Activated T-helper 17 cell treated with anti-CD3 and anti-CD28 coated beads, Interleukin-2, amount 50 U/mL, for 72 hours (primary cell): ENCODE measurements around the gene TPPP. TPM values are rescaled to one million over a fixed set of nuclear protein-coding genes. Genes with fewer than 3 reads are reported as not detected.
A peak's percentile ranks its signal among the peaks of the same experiment; 100 is the strongest.

Source experiments
- ATAC-seq: fragments of 150-1000 bp; cut with Tn5 transposase; replicated peaks from 2 replicates; pipeline ENCODE4 v1.10.0; 2021; ENCODE audit warnings: mild to moderate bottlenecking, moderate library complexity
- H3K27ac Mint-ChIP-seq: one replicate; pipeline ENCODE4 v1.8.0; 2022; ENCODE audit warnings: mixed read lengths
- H3K27me3 Mint-ChIP-seq: one replicate; pipeline ENCODE4 v1.8.0; 2022; ENCODE audit warnings: mixed read lengths
- H3K36me3 Mint-ChIP-seq: one replicate; pipeline ENCODE4 v1.8.0; 2022; ENCODE audit warnings: low read depth, mild to moderate bottlenecking, mixed read lengths
- H3K4me1 Mint-ChIP-seq: one replicate; pipeline ENCODE4 v1.8.0; 2022; ENCODE audit warnings: mixed read lengths
- H3K4me3 Mint-ChIP-seq: one replicate; pipeline ENCODE4 v1.8.0; 2022; ENCODE audit warnings: mild to moderate bottlenecking, mixed read lengths
- H3K9me3 Mint-ChIP-seq: one replicate; pipeline ENCODE4 v1.8.0; 2022; ENCODE audit warnings: mixed read lengths
- total RNA-seq, 2 donors: library from RNA; stranded (reverse); gene quantifications; one replicate each; pipeline ENCODE4 v1.2.3, GENCODE V29; 2022

Gene TPPP
- total RNA-seq, 2 donors from 2014 or later, result 0.19 to 1.4 TPM

DNA sequence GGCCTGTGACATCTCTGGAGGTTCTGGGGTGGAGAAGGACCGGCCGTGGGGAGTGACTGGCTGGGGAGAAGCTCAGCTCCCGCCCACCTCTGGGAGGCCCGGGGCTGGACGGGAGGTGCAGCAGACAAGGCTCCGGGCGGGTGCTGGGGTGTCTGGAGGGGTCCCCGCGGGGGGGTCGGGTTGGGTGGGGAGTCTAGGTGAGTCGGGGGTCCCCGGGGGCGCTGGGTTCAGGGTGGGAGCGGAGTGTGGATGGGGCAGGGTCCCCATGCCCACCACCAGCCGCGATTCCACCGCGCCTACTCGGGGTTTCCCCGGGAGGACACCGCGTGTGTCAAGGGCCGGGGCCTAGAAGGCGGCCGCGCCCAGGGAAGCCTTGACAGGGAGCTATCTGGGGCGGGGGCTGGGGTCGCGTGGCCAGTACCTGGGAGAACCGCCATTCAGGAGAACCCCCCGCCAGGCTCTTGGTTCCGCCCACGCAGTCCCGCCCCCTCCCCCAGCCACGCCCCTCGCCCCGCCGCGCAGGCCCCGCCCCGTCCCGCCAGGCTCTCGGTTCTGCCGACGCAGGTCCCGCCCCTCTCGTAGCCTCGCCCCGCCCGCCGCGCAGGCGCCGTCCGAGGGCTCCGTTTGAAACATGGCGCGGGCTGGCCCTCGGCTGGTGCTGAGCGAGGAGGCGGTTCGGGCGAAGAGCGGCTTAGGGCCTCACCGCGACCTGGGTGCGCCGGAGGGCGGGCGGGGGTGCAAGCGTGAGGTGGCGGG, 81.2 kb downstream of the TPPP start, which contains the start of gene CEP72:
Gene CEP72 (plus strand): TSS at position 610 of the 756 bp plus-strand sequence. CDS start 22 bp downstream, at position 632.
- peak within 1 kb of the TSS; percentile 87 for H3K4me3 Mint-ChIP-seq
- peaks cover 35% of the 10 kb centered on the region for H3K4me1 Mint-ChIP-seq
- no peaks in the 10 kb centered on the region for H3K9me3 Mint-ChIP-seq
- peak; percentile 92 for ATAC-seq
- H3K27ac Mint-ChIP-seq, result peak within 1 kb of the TSS; percentile 77
- H3K36me3 Mint-ChIP-seq, result peaks cover 26% of the 10 kb centered on the region
- peaks cover 7% of the 10 kb centered on the region for H3K27me3 Mint-ChIP-seq

GRCh38 chr5:610744-611730, 82.1 kb downstream of the TPPP start:
- no peaks in the 10 kb centered on the region for H3K9me3 Mint-ChIP-seq
- H3K4me3 Mint-ChIP-seq, result peak overlapping the region; percentile 87
- peaks cover 26% of the 10 kb centered on the region for H3K4me1 Mint-ChIP-seq
- peak overlapping the region; percentile 38 for H3K27ac Mint-ChIP-seq
- ATAC-seq, result no peak
- H3K36me3 Mint-ChIP-seq, result peaks cover 18% of the 10 kb centered on the region
- H3K27me3 Mint-ChIP-seq, result peaks cover 7% of the 10 kb centered on the region

GRCh38 chr5:610011-610743, 83.0 kb downstream of the TPPP start:
- H3K9me3 Mint-ChIP-seq, result no peaks in the 10 kb centered on the region
- no peak for ATAC-seq
- peaks cover 8% of the 10 kb centered on the region for H3K27me3 Mint-ChIP-seq
- H3K4me3 Mint-ChIP-seq, result peak overlapping the region; percentile 87
- H3K4me1 Mint-ChIP-seq, result peaks cover 26% of the 10 kb centered on the region
- H3K27ac Mint-ChIP-seq, result no peak overlapping the region
- H3K36me3 Mint-ChIP-seq, result peaks cover 9% of the 10 kb centered on the region

Other genes with a start within 250 kb of the TPPP start
- 1 to 10 TPM; 1.6 to 2.2 TPM for gene SLC9A3, start 168.9 kb downstream of the TPPP start, total RNA-seq
- 10 to 100 TPM; 30.0 to 30.9 TPM for gene CEP72, start 81.0 kb downstream of the TPPP start, total RNA-seq
- 1 to 10 TPM in 1 of 2 donors, under 1 TPM in 1; 0.30 to 7.0 TPM for gene ZDHHC11B, start 91.4 kb upstream of the TPPP start, total RNA-seq
- gene ZDHHC11, start 157.6 kb upstream of the TPPP start, total RNA-seq, result 10 to 100 TPM; 13.6 to 26.8 TPM
- gene BRD9, start 199.4 kb upstream of the TPPP start, total RNA-seq, result 10 to 100 TPM; 65.2 to 72.5 TPM
- gene TRIP13, start 199.5 kb upstream of the TPPP start, total RNA-seq, result 10 to 100 TPM; 18.3 to 45.0 TPM